ENCODE data around the gene LMAN1L. TPM values are rescaled to one million over a fixed set of nuclear protein-coding genes. Genes with fewer than 3 reads are reported as not detected.

Gene LMAN1L
- total RNA-seq, 4 donors from 2014 or later, result 0.42 TPM; not detected in 3

DNA sequence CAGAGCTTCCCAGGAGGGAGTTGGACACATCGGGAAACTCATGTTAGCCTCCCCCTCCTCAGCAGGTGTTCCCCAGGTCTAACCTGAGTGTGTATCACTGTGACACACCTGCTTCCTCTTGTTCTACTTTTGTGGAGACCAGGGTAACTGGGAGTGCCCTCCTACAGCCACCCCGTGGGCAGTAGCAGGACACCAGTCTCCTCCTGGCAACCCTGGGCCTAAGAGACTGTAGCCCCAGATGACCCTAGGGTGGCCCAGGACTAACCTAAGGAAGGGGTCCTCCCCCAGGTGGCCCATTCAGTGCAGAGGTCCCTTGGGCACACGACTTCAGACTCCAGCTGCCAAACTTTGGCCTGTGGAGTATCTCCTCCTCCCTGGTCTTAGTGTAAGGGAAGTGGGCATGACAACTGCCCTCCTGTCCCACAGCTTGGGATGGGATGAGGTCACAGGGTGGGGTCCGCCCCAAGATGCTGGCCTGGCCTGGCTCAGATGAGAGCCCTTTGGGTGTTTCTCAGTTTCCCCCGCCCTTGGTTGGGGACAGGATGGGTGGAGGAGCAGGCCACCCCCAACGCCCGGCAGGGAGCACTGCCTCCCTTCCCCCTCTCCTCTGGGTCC is 26.0 kb upstream of the LMAN1L start:
- 56 to 65% methylated on average over 6 to 7 of the region's 7 CpGs for WGBS, 2 donors
- no peak overlapping the region for H3K4me3 ChIP-seq
- H3K36me3 ChIP-seq, result no peaks in the 10 kb centered on the region
- DNase-seq (ENCODE audit: low spot score in 2 of 2), result no peak
- H3K9me3 ChIP-seq, result no peaks in the 10 kb centered on the region
- H3K27me3 ChIP-seq, result no peaks in the 10 kb centered on the region
- TF ChIP-seq POLR2A (IDR thresholded peaks at IDR 0.05) (no peak), CTCF (IDR thresholded peaks at IDR 0.05) (no peak), EP300 (IDR thresholded peaks at IDR 0.05) (no peak)
- peaks cover 0 to 93% (median 87%) of the 10 kb centered on the region in 4 donors for H3K4me1 ChIP-seq
- H3K27ac ChIP-seq, result peak overlapping the region in 3 of 4 donors; percentile 82 to 88 (median 88)

DNA sequence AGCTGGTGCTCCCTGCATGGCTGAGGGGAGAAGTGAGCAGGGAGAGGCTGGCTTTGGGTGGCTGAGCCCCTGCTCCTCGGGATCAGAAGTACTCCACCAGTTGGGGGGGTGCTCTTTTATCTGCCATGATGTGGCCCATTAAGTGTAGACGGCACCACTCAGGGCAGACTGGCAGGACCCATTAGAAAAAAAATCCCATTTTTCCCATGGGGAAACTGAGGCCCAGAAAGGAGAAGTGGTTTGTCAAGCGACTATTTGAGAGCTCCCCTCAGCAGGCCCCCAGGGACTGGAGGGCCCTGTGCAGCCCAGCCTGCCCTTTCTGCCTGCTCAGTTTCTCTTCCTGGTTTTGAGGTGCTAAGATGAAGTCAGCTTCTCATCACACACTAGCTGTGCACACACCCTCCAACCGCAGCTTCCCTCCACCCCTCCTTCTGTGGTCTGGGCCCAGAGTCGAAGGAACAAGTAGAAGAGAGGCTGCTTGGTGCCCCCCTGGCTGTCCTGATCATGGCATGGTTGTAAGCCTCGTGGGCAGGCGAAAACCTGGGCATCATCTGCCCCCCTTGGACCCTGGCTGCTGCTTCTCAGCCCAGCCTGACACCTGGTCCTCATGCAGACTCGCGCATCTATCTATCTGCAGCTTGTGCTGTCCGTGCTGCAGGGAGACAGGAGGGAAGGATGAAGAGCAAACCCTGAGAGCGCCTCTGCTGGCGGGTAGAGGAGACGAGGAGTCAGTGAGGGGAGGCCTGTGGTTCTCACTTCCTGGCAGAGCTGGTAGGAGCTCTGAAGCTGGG is 25.2 kb upstream of the LMAN1L start:
- peak overlapping the region in 2 of 4 donors; percentile 1 to 13 for H3K4me3 ChIP-seq
- 41 to 43% methylated on average over 13 of the region's 13 CpGs for WGBS, 2 donors
- peak overlapping the region; percentile 17 to 88 (median 85) for H3K27ac ChIP-seq
- peaks cover 0 to 100% (median 94%) of the 10 kb centered on the region in 4 donors for H3K4me1 ChIP-seq
- TF ChIP-seq POLR2A (IDR thresholded peaks at IDR 0.05) (no peak), EP300 (IDR thresholded peaks at IDR 0.05) (peak in 1 of 2 donors; percentile 59), CTCF (IDR thresholded peaks at IDR 0.05) (peak; percentile 24 to 48 (median 40))
- H3K27me3 ChIP-seq, result no peaks in the 10 kb centered on the region
- peak in 1 of 2 donors; percentile 50 for DNase-seq (ENCODE audit: low spot score in 2 of 2)
- no peaks in the 10 kb centered on the region for H3K36me3 ChIP-seq
- H3K9me3 ChIP-seq, result no peaks in the 10 kb centered on the region

DNA sequence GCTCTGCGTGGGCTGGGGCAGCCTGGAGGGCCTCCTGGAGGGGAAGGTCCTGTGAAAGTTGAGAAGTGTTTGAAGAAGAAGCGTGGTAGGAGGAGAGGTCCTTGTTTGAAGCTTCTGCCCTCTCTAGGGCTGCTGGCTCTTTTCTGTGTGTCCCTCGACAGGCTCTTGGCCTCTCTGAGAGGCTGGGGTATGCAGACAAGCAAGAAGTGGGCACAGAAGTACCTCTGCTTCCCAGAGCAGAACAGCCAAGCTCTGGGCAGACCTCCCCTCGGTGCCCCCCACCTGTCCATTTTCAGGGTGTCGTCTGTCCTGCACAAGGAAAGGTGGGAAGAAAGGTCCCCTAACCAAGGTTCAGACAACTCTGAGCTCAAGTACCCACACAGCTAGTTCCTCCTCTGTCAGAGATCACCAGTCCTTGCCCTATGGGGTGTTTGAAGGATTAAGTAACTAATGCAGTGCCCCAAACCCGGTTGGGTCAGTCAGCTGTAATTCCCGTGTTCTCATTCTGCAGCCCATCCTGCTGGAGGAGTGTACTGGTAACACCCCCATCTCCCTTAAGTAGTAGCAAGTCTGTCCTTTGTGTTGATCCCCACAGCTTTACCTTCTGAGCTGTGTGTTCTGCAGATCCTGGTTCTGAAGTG is 24.5 kb upstream of the LMAN1L start:
- peak overlapping the region in 2 of 4 donors; percentile 1 to 13 for H3K4me3 ChIP-seq
- no peaks in the 10 kb centered on the region for H3K9me3 ChIP-seq
- peak overlapping the region; percentile 17 to 88 (median 85) for H3K27ac ChIP-seq
- H3K36me3 ChIP-seq, result no peaks in the 10 kb centered on the region
- H3K4me1 ChIP-seq, result peaks cover 0 to 100% (median 97%) of the 10 kb centered on the region in 4 donors
- WGBS, 2 donors, result 37 to 47% methylated on average over 7 of the region's 7 CpGs
- DNase-seq (ENCODE audit: low spot score in 2 of 2), result no peak
- no peaks in the 10 kb centered on the region for H3K27me3 ChIP-seq
- no peak for TF ChIP-seq EP300 (IDR thresholded peaks at IDR 0.05)
- no peak for TF ChIP-seq POLR2A (IDR thresholded peaks at IDR 0.05)
- no peak for TF ChIP-seq CTCF (IDR thresholded peaks at IDR 0.05)

DNA sequence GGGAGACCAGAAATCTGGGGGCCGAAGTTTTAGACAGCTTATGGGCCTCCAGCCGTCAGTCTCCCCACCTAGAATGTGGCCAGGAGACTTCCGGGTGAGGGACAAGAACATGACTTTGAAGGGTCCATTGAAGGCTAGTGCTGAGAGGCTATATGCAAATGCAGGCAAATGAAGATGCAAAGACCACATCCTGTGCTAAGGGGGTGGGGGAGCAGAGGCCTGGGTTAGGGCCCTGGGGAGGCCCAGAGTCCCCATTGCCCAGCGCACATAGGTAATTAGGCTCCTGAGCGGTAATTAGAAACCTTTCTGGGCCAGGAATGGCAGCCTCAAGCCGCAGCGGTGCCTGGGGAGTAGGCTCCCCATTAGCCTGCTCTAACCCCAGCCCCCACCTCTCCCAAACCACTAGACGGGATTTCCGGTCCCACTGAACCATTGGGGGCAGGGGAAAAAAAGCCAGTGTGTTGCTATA is 23.9 kb upstream of the LMAN1L start:
- DNase-seq (ENCODE audit: low spot score in 2 of 2), result no peak
- whole genome bisulfite sequencing, 2 donors, result 43 to 48% methylated on average over 9 of the region's 9 CpGs
- TF ChIP-seq POLR2A (IDR thresholded peaks at IDR 0.05), result no peak
- no peak for TF ChIP-seq EP300 (IDR thresholded peaks at IDR 0.05)
- TF ChIP-seq CTCF (IDR thresholded peaks at IDR 0.05), result no peak
- no peaks in the 10 kb centered on the region for H3K27me3 ChIP-seq
- no peaks in the 10 kb centered on the region for H3K9me3 ChIP-seq
- H3K4me1 ChIP-seq, result peaks cover 0 to 100% (median 97%) of the 10 kb centered on the region in 4 donors
- H3K36me3 ChIP-seq, result no peaks in the 10 kb centered on the region
- H3K27ac ChIP-seq, result peak overlapping the region in 3 of 4 donors; percentile 82 to 88 (median 88)
- peak overlapping the region in 2 of 4 donors; percentile 13 to 30 for H3K4me3 ChIP-seq

Measured in tibial nerve (tissue), 4 donors.